Left lung (tissue), 10 donors: ENCODE measurements around the gene SNX25. TPM values are rescaled to one million over a fixed set of nuclear protein-coding genes. Genes with fewer than 3 reads are reported as not detected.
"Not testable (repeated sequence)": the region's sequence is repeated elsewhere in the genome, so short reads cannot be mapped to it uniquely, and the experiment has no call there.

Experiments
- ATAC-seq: fragments of 200-7000 bp; cut with Tn5 transposase; one replicate; pipeline ENCODE4 v1.9.1; 2020; ENCODE audit warnings: moderate library complexity
- DNase-seq, 4 donors: peaks; one replicate each; pipeline ENCODE4 v3.0.0-alpha.2; 2013 to 2020
- H3K27ac ChIP-seq, 2 donors: fragments of 200-600 bp; sonication (generic) in 1 of 2; one replicate each; pipeline versions ENCODE4 v1.5.0 to v1.8.0; 2020 to 2021
- H3K27me3 ChIP-seq, 2 donors: fragments of 200-600 bp; sonication (generic) in 1 of 2; one replicate each; pipeline versions ENCODE4 v1.5.0 to v1.8.0; 2020 to 2021
- H3K36me3 ChIP-seq, 2 donors: fragments of 200-600 bp; sonication (generic) in 1 of 2; one replicate each; pipeline versions ENCODE4 v1.5.0 to v1.8.0; 2020 to 2021
- H3K4me1 ChIP-seq, 2 donors: fragments of 200-600 bp; one replicate each; pipeline ENCODE4 v1.8.0; 2021
- H3K4me3 ChIP-seq, 2 donors: fragments of 200-600 bp; sonication (generic) in 1 of 2; one replicate each; pipeline versions ENCODE4 v1.5.0 to v1.8.0; 2020 to 2021; ENCODE audit warnings: mild to moderate bottlenecking in 1 of 2
- H3K9me3 ChIP-seq, 2 donors: fragments of 200-600 bp; sonication (generic) in 1 of 2; one replicate each; pipeline versions ENCODE4 v1.5.0 to v1.8.0; 2020 to 2021
- intact Hi-C, 2 donors: fragments of 100-400 bp; cut with DNase I; formaldehyde crosslinking; loops; one replicate each; pipeline versions ENCODE4 v1.11.2 to v1.14.2; 2022
- polyA plus RNA-seq, 6 donors: library from polyadenylated mRNA; unstranded; fragments of 120-200 nt; gene quantifications; one replicate each; pipeline ENCODE4 v1.2.1, GENCODE V29; 2013; ENCODE audit not compliant: insufficient read length in 6 of 6
- total RNA-seq, 2 donors: library from RNA; stranded (reverse); fragmentation: NEBNext Ultra II Directional; extraction: Animal tissue kit (Norgen Biotek cat#: 25700); gene quantifications; one replicate each; pipeline ENCODE4 v1.2.1, GENCODE V29; 2021
- TF ChIP-seq, protein P1 (sequence below), 2 donors: fragments of 200-600 bp; sonication (generic) in 1 of 2; IDR thresholded peaks; one replicate each; pipeline versions ENCODE4 v1.5.0 to v1.8.0; 2021; ENCODE audit warnings: antibody characterized with exemption in 2 of 2
- donor health status: DM: no; HTN: yes; CAD: no.
- donor health status: DM: no; HTN: no; CAD: no.

Gene SNX25
- total and polyA plus RNA-seq, 8 donors, result 15.5 to 122 (median 18.9) TPM

DNA sequence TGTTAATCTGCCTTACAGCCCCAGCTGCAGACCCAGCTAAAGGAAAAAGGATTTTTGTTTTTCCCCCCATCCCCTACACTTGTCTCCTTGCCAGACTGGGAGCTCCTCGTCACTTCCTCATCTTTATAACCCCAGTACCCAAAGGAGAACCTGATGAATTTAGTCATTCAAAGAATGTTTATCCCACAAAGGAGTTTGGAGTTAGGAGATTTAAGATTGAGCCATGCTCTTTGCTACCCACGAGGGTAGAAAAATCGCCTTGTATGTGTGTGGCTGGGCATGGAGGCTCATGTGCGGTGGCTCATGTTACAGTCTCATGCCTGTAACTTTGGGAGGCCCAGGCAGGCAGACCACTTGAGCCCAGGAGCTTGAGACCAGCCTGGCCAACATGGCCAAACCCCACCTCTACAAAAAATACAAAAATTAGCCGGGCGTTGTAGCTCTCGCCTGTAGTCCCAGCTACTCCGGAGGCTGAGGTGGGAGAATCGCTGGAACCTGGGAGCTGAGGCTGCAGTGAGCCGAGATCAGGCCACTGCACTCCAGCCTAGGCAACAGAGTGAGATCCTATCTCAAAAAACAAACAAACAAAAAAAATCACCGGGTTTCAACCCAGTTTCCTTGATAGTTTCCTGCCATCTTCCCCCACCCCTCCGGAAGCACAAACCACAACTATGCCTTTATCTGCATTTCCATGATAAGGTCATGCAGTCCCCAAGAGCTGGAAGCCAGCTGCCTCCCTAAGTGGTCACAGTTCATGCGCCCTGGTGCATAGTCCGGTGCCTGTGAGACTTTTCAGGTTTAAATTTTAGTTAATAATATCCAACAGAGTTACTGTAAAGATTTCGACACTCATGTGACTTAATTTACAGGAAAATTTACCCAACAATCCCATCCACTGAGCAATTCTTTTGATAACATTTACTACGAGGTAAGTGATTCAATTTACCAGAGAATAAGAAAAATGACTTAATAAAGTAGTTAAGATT lies 7.1 kb upstream of the SNX25 start:
- peak; percentile 8 for ATAC-seq
- DNase-seq, result no peak
- Histone ChIP-seq H3K27me3 (no peaks in the 10 kb centered on the region), H3K4me1 (peaks cover 6 to 34% of the 10 kb centered on the region in 2 donors), H3K9me3 (no peaks in the 10 kb centered on the region), H3K4me3 (peak overlapping the region; percentile 71 to 81), H3K36me3 (no peaks in the 10 kb centered on the region), H3K27ac (peak overlapping the region; percentile 90 to 97)
- intact Hi-C loops, result no loop called here
- TF ChIP-seq, protein P1, sequence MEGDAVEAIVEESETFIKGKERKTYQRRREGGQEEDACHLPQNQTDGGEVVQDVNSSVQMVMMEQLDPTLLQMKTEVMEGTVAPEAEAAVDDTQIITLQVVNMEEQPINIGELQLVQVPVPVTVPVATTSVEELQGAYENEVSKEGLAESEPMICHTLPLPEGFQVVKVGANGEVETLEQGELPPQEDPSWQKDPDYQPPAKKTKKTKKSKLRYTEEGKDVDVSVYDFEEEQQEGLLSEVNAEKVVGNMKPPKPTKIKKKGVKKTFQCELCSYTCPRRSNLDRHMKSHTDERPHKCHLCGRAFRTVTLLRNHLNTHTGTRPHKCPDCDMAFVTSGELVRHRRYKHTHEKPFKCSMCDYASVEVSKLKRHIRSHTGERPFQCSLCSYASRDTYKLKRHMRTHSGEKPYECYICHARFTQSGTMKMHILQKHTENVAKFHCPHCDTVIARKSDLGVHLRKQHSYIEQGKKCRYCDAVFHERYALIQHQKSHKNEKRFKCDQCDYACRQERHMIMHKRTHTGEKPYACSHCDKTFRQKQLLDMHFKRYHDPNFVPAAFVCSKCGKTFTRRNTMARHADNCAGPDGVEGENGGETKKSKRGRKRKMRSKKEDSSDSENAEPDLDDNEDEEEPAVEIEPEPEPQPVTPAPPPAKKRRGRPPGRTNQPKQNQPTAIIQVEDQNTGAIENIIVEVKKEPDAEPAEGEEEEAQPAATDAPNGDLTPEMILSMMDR (IDR thresholded peaks at IDR 0.05), result no peak

DNA sequence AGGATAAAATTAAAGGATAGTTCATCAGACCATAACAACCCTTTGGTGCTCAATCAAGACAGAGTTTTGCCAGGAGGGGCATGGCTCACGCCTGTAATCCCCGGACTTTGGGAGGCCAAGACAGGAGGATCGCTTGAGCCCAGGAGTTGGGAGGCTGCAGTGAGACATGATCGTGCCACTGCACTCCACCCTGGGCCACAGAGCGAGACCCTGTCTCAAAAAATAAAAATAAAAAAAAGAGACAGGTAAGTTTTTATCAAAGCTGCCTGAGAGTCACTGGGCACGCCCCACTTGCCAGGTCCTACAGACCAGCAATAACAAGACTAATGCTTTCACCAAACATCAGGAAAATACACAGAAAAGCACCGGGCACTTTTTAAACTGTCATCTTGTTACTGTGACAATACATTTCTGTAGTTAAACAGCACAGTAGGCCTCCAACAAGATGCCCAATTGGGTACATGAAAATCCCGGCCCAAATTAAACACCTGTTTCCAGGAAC lies 6.4 kb upstream of the SNX25 start:
- H3K4me1 ChIP-seq, result peaks cover 6 to 34% of the 10 kb centered on the region in 2 donors
- intact Hi-C loops, result no loop called here
- peak overlapping the region; percentile 71 to 81 for H3K4me3 ChIP-seq
- peaks cover 0 to 7% of the 10 kb centered on the region in 2 donors for H3K27me3 ChIP-seq
- no peak for DNase-seq
- H3K36me3 ChIP-seq, result no peaks in the 10 kb centered on the region
- H3K27ac ChIP-seq, result peak overlapping the region; percentile 90 to 97
- TF ChIP-seq, protein P1 (IDR thresholded peaks at IDR 0.05), result no peak
- no peaks in the 10 kb centered on the region for H3K9me3 ChIP-seq
- ATAC-seq, result peak; percentile 7

DNA sequence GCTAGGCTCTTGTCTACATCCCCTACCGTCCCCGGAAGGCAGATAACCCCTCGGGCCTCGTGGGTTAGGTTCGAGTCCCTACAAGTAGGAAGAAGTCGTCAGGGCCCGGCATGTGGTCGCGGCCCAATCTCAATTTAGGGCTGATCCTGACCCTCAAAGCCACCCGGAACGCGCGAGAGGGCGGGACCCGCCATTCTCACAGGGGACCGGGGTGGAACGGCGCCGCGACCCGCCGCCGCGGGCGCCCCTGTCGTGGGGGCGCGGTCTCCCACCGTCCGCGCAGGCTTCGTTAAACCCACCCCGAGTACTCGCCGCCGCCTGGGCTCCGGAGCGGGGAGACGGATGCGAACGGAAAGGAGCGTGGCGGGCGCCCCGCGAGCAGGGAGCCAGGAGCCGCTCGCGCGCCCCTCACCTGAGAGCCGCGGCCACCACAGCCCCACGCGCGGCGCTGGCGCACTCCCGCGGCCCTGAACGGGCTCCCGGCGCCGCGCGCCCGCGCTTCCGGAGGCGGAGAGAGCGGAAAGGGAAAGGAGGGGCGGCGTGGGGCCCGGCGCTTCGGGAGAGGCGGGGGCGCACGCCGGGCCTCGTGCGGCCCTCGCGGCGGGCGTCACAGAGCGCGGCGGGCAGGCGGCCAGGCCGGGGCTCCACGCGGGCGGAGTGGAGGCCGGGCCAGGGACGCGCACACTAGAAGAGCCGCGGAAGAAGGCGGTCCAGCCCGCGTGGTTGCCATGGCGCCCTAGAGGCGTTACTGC lies 5.7 kb upstream of the SNX25 start, which contains the start of gene CFAP97:
CFAP97 (minus strand) TSS at position 515 of the 752 bp plus-strand sequence. CDS start 12,804 bp downstream, outside the sequence.
- intact Hi-C loops, result no loop called here
- Histone ChIP-seq H3K9me3 (no peaks in the 10 kb centered on the region), H3K4me3 (peak within 1 kb of the TSS; percentile 71 to 81), H3K4me1 (peaks cover 6 to 35% of the 10 kb centered on the region in 2 donors), H3K27ac (peak within 1 kb of the TSS; percentile 90 to 97), H3K27me3 (peaks cover 0 to 13% of the 10 kb centered on the region in 2 donors), H3K36me3 (no peaks in the 10 kb centered on the region)
- peak; percentile 91 for ATAC-seq
- DNase-seq, result peak; percentile 87 to 97 (median 94)
- TF ChIP-seq, protein P1 (IDR thresholded peaks at IDR 0.05), result no peak

DNA sequence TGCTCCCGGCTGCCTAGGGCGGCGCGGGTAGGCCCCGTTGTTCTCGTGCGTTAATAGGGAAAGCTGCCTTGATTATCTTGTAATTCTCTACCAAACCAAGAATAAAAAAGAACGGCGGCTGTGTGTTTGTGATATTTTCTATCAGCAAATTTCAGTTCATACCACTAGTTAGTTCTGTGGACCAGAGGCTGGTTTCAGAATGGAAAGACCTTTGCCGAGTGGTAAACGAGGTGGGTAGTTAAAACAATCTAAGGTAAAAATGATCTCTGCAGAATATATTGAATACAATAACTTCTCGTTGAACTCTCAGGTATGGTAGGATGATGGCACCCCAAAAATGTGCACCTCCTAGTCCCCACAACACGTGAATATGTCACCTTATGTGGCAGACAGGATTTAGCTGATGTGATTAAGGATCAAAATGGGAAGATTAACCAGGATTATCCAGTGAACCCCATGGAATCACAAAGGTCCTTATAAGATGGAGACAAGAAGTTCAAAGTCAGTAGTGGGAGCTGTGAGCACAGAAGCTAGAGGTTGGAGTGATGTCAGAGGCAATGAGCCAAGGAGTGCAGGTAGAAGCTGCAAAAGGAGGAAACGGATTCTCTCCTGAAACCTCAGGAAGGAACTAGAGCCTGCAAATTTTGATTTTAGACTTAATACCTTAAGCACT lies 5.0 kb upstream of the SNX25 start:
- H3K9me3 ChIP-seq, result no peaks in the 10 kb centered on the region
- no peak for DNase-seq
- intact Hi-C loops, result no loop called here
- H3K27me3 ChIP-seq, result peaks cover 0 to 20% of the 10 kb centered on the region in 2 donors
- H3K27ac ChIP-seq, result peak overlapping the region; percentile 90 to 97
- H3K36me3 ChIP-seq, result no peaks in the 10 kb centered on the region
- TF ChIP-seq, protein P1 (IDR thresholded peaks at IDR 0.05), result no peak
- ATAC-seq, result peak; percentile 5
- peak overlapping the region; percentile 38 to 71 for H3K4me3 ChIP-seq
- H3K4me1 ChIP-seq, result peaks cover 6 to 41% of the 10 kb centered on the region in 2 donors

DNA sequence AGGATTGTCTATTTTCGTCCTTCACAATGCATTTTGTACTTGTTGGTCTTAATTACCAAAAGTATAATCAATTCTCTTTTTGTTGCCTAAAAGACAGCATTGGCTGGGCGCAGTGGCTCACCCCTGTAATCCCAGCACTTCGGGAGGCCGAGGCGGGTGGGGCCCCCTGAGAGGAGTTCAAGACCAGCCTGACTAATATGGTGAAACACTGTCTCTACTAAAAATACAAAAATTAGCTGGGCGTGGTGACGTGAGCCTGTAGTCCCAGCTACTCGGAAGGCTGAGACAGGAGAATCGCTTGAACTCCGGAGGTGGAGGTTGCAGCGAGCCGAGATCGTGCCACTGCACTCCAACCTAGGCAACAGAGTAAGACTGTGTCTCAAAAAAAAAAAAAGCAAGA lies 4.3 kb upstream of the SNX25 start:
- DNase-seq, H3K4me3 ChIP-seq, ATAC-seq, H3K9me3 ChIP-seq, intact Hi-C loops, H3K36me3 ChIP-seq: not testable (repeated sequence)
- peak overlapping the region in 1 of 2 donors; percentile 97 for H3K27ac ChIP-seq
- peaks cover 6 to 41% of the 10 kb centered on the region in 2 donors for H3K4me1 ChIP-seq
- H3K27me3 ChIP-seq, result peaks cover 0 to 27% of the 10 kb centered on the region in 2 donors
